NCI-H510A treated with DMSO at 0.1 percent for 48 hours (cell line): Measurements from ENCODE around the gene B4GALT1.
"Not testable (repeated sequence)": the region's sequence is repeated elsewhere in the genome, so short reads cannot be mapped to it uniquely, and the experiment has no call there.

Experiments used
- DNase-seq: peaks from one replicate; lab custom pipeline; 2025; lab: John Stamatoyannopoulos, UW

B4GALT1 gene

GRCh38 chr9:33161589-33162132 lies 5.5 kb downstream of the B4GALT1 start:
- peak; percentile 82 for DNase-seq

GRCh38 chr9:33161011-33161588 lies 6.0 kb downstream of the B4GALT1 start:
- DNase-seq, result no peak

GRCh38 chr9:33160446-33160845 lies 6.7 kb downstream of the B4GALT1 start:
- not testable (repeated sequence) for DNase-seq

GRCh38 chr9:33159777-33160127 lies 7.4 kb downstream of the B4GALT1 start:
- no peak for DNase-seq

GRCh38 chr9:33158843-33159776 lies 8.0 kb downstream of the B4GALT1 start:
- no peak for DNase-seq

GRCh38 chr9:33157960-33158842 lies 8.9 kb downstream of the B4GALT1 start:
- DNase-seq, result no peak

GRCh38 chr9:33155393-33155792 lies 11.7 kb downstream of the B4GALT1 start:
- DNase-seq, result no peak

GRCh38 chr9:33154371-33154770 lies 12.8 kb downstream of the B4GALT1 start:
- no peak for DNase-seq

- DNase-seq, result no peak
These were observed 13.5 kb downstream of the B4GALT1 start for GRCh38 chr9:33153666-33154065.

GRCh38 chr9:33153001-33153400 lies 14.1 kb downstream of the B4GALT1 start:
- DNase-seq, result no peak

GRCh38 chr9:33151601-33152000 lies 15.5 kb downstream of the B4GALT1 start:
- no peak for DNase-seq

- DNase-seq, result peak; percentile 38
These were observed 16.1 kb downstream of the B4GALT1 start for GRCh38 chr9:33151007-33151557.

GRCh38 chr9:33148367-33149014 lies 18.6 kb downstream of the B4GALT1 start:
- DNase-seq, result no peak

GRCh38 chr9:33147416-33148169 lies 19.5 kb downstream of the B4GALT1 start:
- DNase-seq, result no peak

- DNase-seq, result no peak
These were observed 20.8 kb downstream of the B4GALT1 start for GRCh38 chr9:33146298-33146697.

- DNase-seq, result no peak
These were observed 22.6 kb downstream of the B4GALT1 start for GRCh38 chr9:33144551-33144950.

GRCh38 chr9:33143241-33143661 lies 23.9 kb downstream of the B4GALT1 start:
- no peak for DNase-seq

GRCh38 chr9:33142535-33142934 lies 24.6 kb downstream of the B4GALT1 start:
- DNase-seq, result no peak

- DNase-seq, result no peak
These were observed 26.5 kb downstream of the B4GALT1 start for GRCh38 chr9:33140401-33141360.
